Tibial nerve (tissue), 4 donors: ENCODE data around the gene RGS3. TPM values are rescaled to one million over a fixed set of nuclear protein-coding genes. Genes with fewer than 3 reads are reported as not detected.
"Not testable (repeated sequence)": the region's sequence is repeated elsewhere in the genome, so short reads cannot be mapped to it uniquely, and the experiment has no call there.

Experiments used
- DNase-seq, 2 donors: peaks; one replicate each; pipeline ENCODE4 v3.0.0-alpha.2; 2019; ENCODE audit warnings: low spot score in 2 of 2
- H3K27ac ChIP-seq, 4 donors: fragments of 200-600 bp; sonication (generic) in 3 of 4; one replicate each; pipeline ENCODE4 v1.5.1; 2017 to 2019; ENCODE audit warnings: mild to moderate bottlenecking in 1 of 4
- H3K27me3 ChIP-seq, 2 donors: fragments of 200-600 bp; sonication (generic) in 1 of 2; one replicate each; pipeline versions ENCODE4 v1.5.1 to v1.6.0; 2017 to 2019
- H3K36me3 ChIP-seq, 3 donors: fragments of 200-600 bp; sonication (generic); one replicate each; pipeline ENCODE4 v1.5.1; 2018 to 2019
- H3K4me1 ChIP-seq, 4 donors: fragments of 200-600 bp; sonication (generic) in 3 of 4; one replicate each; pipeline ENCODE4 v1.5.1; 2017 to 2019
- H3K4me3 ChIP-seq, 4 donors: fragments of 200-600 bp; sonication (generic) in 3 of 4; one replicate each; pipeline ENCODE4 v1.5.1; 2017 to 2019; ENCODE audit warnings: mild to moderate bottlenecking in 1 of 4, moderate library complexity in 1 of 4
- H3K9me3 ChIP-seq, 4 donors: fragments of 200-600 bp; sonication (generic) in 3 of 4; one replicate each; pipeline ENCODE4 v1.5.1; 2017 to 2019
- EP300 ChIP-seq, 2 donors: sonication (generic); formaldehyde crosslinking; IDR thresholded peaks; one replicate each; pipeline ENCODE4 v1.6.1; 2017; ENCODE audit warnings: antibody characterized with exemption in 2 of 2, mild to moderate bottlenecking in 1 of 2
- POLR2A ChIP-seq, 2 donors: fragments of 450-650 bp; IDR thresholded peaks; one replicate each; pipeline ENCODE4 v1.6.1; 2017; ENCODE audit warnings: antibody characterized with exemption in 2 of 2, mild to moderate bottlenecking in 2 of 2, moderate library complexity in 2 of 2
- WGBS, 2 donors: methylation state at CpG; one replicate each; pipeline ENCODE4 v1.1.5; 2018; 5-methylcytosine and 5-hydroxymethylcytosine counted together
- total RNA-seq, 4 donors: library from RNA; depleted of rRNA; stranded (reverse); fragments of >200 nt; gene quantifications; one replicate each; pipeline ENCODE4 v1.1.0, GENCODE V29; 2016
- TF ChIP-seq, protein P1 (sequence below), 5 experiments: fragments of 200-600 bp in 3 of 5; fragments of 450-650 bp in 2 of 5; sonication (generic) in 3 of 5; IDR thresholded peaks; one replicate each; pipeline ENCODE4 v1.5.1; 2016 to 2019; ENCODE audit warnings: antibody characterized with exemption in 5 of 5, mild to moderate bottlenecking in 3 of 5, moderate library complexity in 2 of 5

The RGS3 gene
- total RNA-seq, 4 donors from 2014 or later: 18.0 to 45.9 (median 35.2) TPM

GRCh38 chr9:113635586-113635985 lies 172.1 kb downstream of the RGS3 start:
- WGBS, 2 donors: 75 to 79% methylated on average over 5 of the region's 5 CpGs
- TF ChIP-seq EP300 (IDR thresholded peaks at IDR 0.05): no peak
- TF ChIP-seq, protein P1, sequence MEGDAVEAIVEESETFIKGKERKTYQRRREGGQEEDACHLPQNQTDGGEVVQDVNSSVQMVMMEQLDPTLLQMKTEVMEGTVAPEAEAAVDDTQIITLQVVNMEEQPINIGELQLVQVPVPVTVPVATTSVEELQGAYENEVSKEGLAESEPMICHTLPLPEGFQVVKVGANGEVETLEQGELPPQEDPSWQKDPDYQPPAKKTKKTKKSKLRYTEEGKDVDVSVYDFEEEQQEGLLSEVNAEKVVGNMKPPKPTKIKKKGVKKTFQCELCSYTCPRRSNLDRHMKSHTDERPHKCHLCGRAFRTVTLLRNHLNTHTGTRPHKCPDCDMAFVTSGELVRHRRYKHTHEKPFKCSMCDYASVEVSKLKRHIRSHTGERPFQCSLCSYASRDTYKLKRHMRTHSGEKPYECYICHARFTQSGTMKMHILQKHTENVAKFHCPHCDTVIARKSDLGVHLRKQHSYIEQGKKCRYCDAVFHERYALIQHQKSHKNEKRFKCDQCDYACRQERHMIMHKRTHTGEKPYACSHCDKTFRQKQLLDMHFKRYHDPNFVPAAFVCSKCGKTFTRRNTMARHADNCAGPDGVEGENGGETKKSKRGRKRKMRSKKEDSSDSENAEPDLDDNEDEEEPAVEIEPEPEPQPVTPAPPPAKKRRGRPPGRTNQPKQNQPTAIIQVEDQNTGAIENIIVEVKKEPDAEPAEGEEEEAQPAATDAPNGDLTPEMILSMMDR (IDR thresholded peaks at IDR 0.05): no peak
- no peak for TF ChIP-seq POLR2A (IDR thresholded peaks at IDR 0.05)
- H3K27ac ChIP-seq: no peak overlapping the region
- no peaks in the 10 kb centered on the region for H3K9me3 ChIP-seq
- H3K27me3 ChIP-seq: no peaks in the 10 kb centered on the region
- no peak for DNase-seq
- no peaks in the 10 kb centered on the region for H3K36me3 ChIP-seq
- H3K4me3 ChIP-seq: no peak overlapping the region
- peaks cover 0 to 24% (median 0%) of the 10 kb centered on the region in 4 donors for H3K4me1 ChIP-seq

- Histone ChIP-seq H3K4me1 (peaks cover 0 to 23% (median 0%) of the 10 kb centered on the region in 4 donors), H3K27ac (no peak overlapping the region), H3K4me3 (no peak overlapping the region), H3K9me3 (no peaks in the 10 kb centered on the region), H3K36me3 (no peaks in the 10 kb centered on the region), H3K27me3 (no peaks in the 10 kb centered on the region)
- 57 to 67% methylated on average over 10 of the region's 10 CpGs for WGBS, 2 donors
- TF ChIP-seq, protein P1 (IDR thresholded peaks at IDR 0.05): no peak
- TF ChIP-seq POLR2A (IDR thresholded peaks at IDR 0.05): no peak
- no peak for TF ChIP-seq EP300 (IDR thresholded peaks at IDR 0.05)
- DNase-seq: no peak
Measured at GRCh38 chr9:113636165-113636564, 172.6 kb downstream of the RGS3 start.

DNA sequence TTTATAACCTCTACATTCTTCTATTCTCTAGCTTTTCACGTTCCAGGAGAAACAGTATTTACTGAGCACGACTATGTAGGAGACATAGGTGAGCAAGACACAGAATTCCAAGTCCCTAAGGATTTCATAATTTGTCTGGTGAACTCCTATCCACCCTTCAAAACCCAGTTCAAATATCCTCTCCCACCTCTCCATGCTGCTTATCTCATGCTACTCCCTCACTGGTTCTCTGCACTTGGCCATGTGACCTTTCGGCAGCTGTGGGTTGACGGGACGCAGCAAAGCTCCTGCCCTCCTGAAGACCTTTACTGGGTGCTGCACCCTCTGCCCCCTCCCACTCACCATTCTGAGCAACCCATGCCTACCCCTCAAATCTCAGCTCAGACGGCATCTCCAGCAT lies 173.2 kb downstream of the RGS3 start:
- Histone ChIP-seq H3K9me3 (no peaks in the 10 kb centered on the region), H3K27ac (no peak overlapping the region), H3K4me3 (no peak overlapping the region), H3K27me3 (no peaks in the 10 kb centered on the region), H3K4me1 (peaks cover 0 to 18% (median 0%) of the 10 kb centered on the region in 4 donors), H3K36me3 (no peaks in the 10 kb centered on the region)
- DNase-seq: no peak
- WGBS, 2 donors: 91% methylated on average over 6 of the region's 6 CpGs
- TF ChIP-seq, protein P1 (IDR thresholded peaks at IDR 0.05): no peak
- no peak for TF ChIP-seq EP300 (IDR thresholded peaks at IDR 0.05)
- no peak for TF ChIP-seq POLR2A (IDR thresholded peaks at IDR 0.05)

- Histone ChIP-seq H3K36me3 (no peaks in the 10 kb centered on the region), H3K27me3 (no peaks in the 10 kb centered on the region), H3K27ac (no peak overlapping the region), H3K9me3 (no peaks in the 10 kb centered on the region), H3K4me3 (no peak overlapping the region), H3K4me1 (peaks cover 0 to 10% (median 0%) of the 10 kb centered on the region in 4 donors)
- 75 to 89% methylated on average over 7 of the region's 7 CpGs for WGBS, 2 donors
- DNase-seq: no peak
- no peak for TF ChIP-seq POLR2A (IDR thresholded peaks at IDR 0.05)
- TF ChIP-seq EP300 (IDR thresholded peaks at IDR 0.05): no peak
- TF ChIP-seq, protein P1 (IDR thresholded peaks at IDR 0.05): no peak
Measured at GRCh38 chr9:113638490-113638889, 175.0 kb downstream of the RGS3 start.

DNA sequence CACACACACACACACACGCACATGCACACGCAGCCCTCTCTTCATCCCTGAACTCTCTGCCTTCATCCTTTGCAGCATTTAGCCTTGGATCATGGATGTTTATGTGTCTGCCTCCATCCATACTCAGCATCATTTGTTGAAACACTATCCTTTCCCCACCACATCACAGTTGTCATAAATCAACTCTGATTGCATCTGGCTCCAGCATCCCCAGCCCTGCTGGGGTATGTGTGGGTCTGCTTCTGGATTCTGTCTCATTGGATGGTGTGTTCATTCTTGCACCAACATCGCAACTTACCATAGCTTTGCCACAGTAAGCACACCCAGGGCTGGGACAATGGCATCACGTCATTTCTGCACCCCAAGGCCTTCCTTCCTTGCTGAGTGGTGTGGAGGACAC lies 175.4 kb downstream of the RGS3 start:
- 87 to 90% methylated on average over 4 of the region's 4 CpGs for WGBS, 2 donors
- Histone ChIP-seq H3K36me3 (no peaks in the 10 kb centered on the region), H3K27ac (no peak overlapping the region), H3K4me3 (no peak overlapping the region), H3K9me3 (no peaks in the 10 kb centered on the region), H3K27me3 (no peaks in the 10 kb centered on the region), H3K4me1 (peaks cover 0 to 10% (median 0%) of the 10 kb centered on the region in 4 donors)
- no peak for DNase-seq
- TF ChIP-seq EP300 (IDR thresholded peaks at IDR 0.05): no peak
- TF ChIP-seq, protein P1 (IDR thresholded peaks at IDR 0.05): no peak
- no peak for TF ChIP-seq POLR2A (IDR thresholded peaks at IDR 0.05)

GRCh38 chr9:113639411-113639970 lies 176.0 kb downstream of the RGS3 start:
- 85 to 94% methylated on average over 15 of the region's 15 CpGs for WGBS, 2 donors

More at GRCh38 chr9:113639411-113639970, 176.0 kb downstream of the RGS3 start:
- H3K27ac ChIP-seq, H3K4me3 ChIP-seq, H3K36me3 ChIP-seq, H3K27me3 ChIP-seq, DNase-seq, H3K9me3 ChIP-seq, H3K4me1 ChIP-seq: not testable (repeated sequence)
